ENCODE results near the gene GTF2H4. TPM values are rescaled to one million over a fixed set of nuclear protein-coding genes. Genes with fewer than 3 reads are reported as not detected.

GTF2H4 gene
- total RNA-seq (2022; extraction: Qiagen RNA extraction): 16.1 to 21.6 TPM (median 19.1 TPM) in 5 replicates

GRCh38 chr6:30907758-30908591 lies at the start of gene GTF2H4:
Gene GTF2H4, plus strand, starts transcription at chr6:30908207.

GRCh38 chr6:30883685-30884520 lies 24.1 kb upstream of the GTF2H4 start, which contains the start of gene DDR1:
Gene DDR1, plus strand, starts transcription at chr6:30884519. Its CDS starts 4,211 bp downstream, at chr6:30888730.

GRCh38 chr6:30914076-30914853 lies 6.3 kb downstream of the GTF2H4 start, which contains the start of gene VARS2:
Gene VARS2, plus strand, starts transcription at chr6:30914238. Its CDS starts 599 bp downstream, at chr6:30914837.

GRCh38 chr6:30931969-30932645 lies 24.1 kb downstream of the GTF2H4 start, which contains the start of gene SFTA2:
Gene SFTA2, minus strand, starts transcription at chr6:30932170. Its CDS starts 74 bp downstream, at chr6:30932096.

GRCh38 chr6:30940361-30940986 lies 32.5 kb downstream of the GTF2H4 start, which contains the start of gene MUCL3:
Gene MUCL3, plus strand, starts transcription at chr6:30940973. Its CDS starts 27 bp downstream, at chr6:30941000.

Other genes with a start within 250 kb of the GTF2H4 start
- 25.9 to 28.6 TPM (median 27.0 TPM) in 5 replicates for gene DHX16, start 235.2 kb upstream of the GTF2H4 start, total RNA-seq (2022; extraction: Qiagen RNA extraction)
- 38.8 to 45.2 TPM (median 41.3 TPM) in 5 replicates for gene PPP1R18, start 221.6 kb upstream of the GTF2H4 start, total RNA-seq (2022; extraction: Qiagen RNA extraction)
- gene NRM, start 217.2 kb upstream of the GTF2H4 start, total RNA-seq (2022; extraction: Qiagen RNA extraction): 21.7 to 28.7 TPM (median 27.9 TPM) in 5 replicates
- gene MDC1, start 190.9 kb upstream of the GTF2H4 start, total RNA-seq (2022; extraction: Qiagen RNA extraction): 15.5 to 19.2 TPM (median 15.8 TPM) in 5 replicates
- 793 to 945 TPM (median 901 TPM) in 5 replicates for gene TUBB, start 187.9 kb upstream of the GTF2H4 start, total RNA-seq (2022; extraction: Qiagen RNA extraction)
- gene FLOT1, start 165.5 kb upstream of the GTF2H4 start, total RNA-seq (2022; extraction: Qiagen RNA extraction): 83.5 to 93.1 TPM (median 90.0 TPM) in 5 replicates
- gene IER3, start 163.7 kb upstream of the GTF2H4 start, total RNA-seq (2022; extraction: Qiagen RNA extraction): 40.1 to 61.9 TPM (median 59.7 TPM) in 5 replicates
- gene DDR1, start 23.7 kb upstream of the GTF2H4 start, total RNA-seq (2022; extraction: Qiagen RNA extraction): 56.9 to 64.4 TPM (median 63.5 TPM) in 5 replicates
- 14.1 to 15.9 TPM (median 15.6 TPM) in 5 replicates for gene VARS2, start 6.0 kb downstream of the GTF2H4 start, total RNA-seq (2022; extraction: Qiagen RNA extraction)
- gene SFTA2, start 24.0 kb downstream of the GTF2H4 start, total RNA-seq (2022; extraction: Qiagen RNA extraction): 0.19 to 0.38 TPM (median 0.24 TPM) in 3 of 5 replicates, not detected in the others
- gene MUCL3, start 32.8 kb downstream of the GTF2H4 start, total RNA-seq (2022; extraction: Qiagen RNA extraction): 0.09 to 0.17 TPM (median 0.10 TPM) in 5 replicates
- gene MUC21, start 75.5 kb downstream of the GTF2H4 start, total RNA-seq (2022; extraction: Qiagen RNA extraction): 0.03 to 0.04 TPM in 2 of 5 replicates, not detected in the others
- gene MUC22, start 102.3 kb downstream of the GTF2H4 start, total RNA-seq (2022; extraction: Qiagen RNA extraction): 0.01 to 0.03 TPM (median 0.02 TPM) in 5 replicates
- gene C6orf15, start 204.4 kb downstream of the GTF2H4 start, total RNA-seq (2022; extraction: Qiagen RNA extraction): not detected in 5 replicates
- 4.1 to 5.9 TPM (median 4.6 TPM) in 5 replicates for gene PSORS1C1, start 206.6 kb downstream of the GTF2H4 start, total RNA-seq (2022; extraction: Qiagen RNA extraction)
- 0.03 to 0.06 TPM (median 0.05 TPM) in 4 of 5 replicates, not detected in the other for gene CDSN, start 212.2 kb downstream of the GTF2H4 start, total RNA-seq (2022; extraction: Qiagen RNA extraction)
- 0.08 TPM in 1 of 5 replicates, not detected in the others for gene PSORS1C2, start 230.9 kb downstream of the GTF2H4 start, total RNA-seq (2022; extraction: Qiagen RNA extraction)
- gene CCHCR1, start 249.6 kb downstream of the GTF2H4 start, total RNA-seq (2022; extraction: Qiagen RNA extraction): 6.0 to 8.3 TPM (median 7.1 TPM) in 5 replicates

Data from A549 treated with AZD2906 at 1 μM for 4 hours (cell line).